Measurements from ENCODE around the gene MCCC2.

Gene MCCC2

GRCh38 chr5:71684309-71684708 is 97.2 kb downstream of the MCCC2 start:
- H3K4me3 ChIP-seq (ENCODE audit: control insufficient read depth, low read depth, low read length), result no peak overlapping the region
- TF ChIP-seq CTCF (conservative IDR thresholded peaks at IDR 0.05; ENCODE audit: control insufficient read depth, insufficient read depth, low read depth, low read length), result no peak
- DNase-seq (ENCODE audit: low read depth), result no peak

GRCh38 chr5:71693828-71694427 is 106.8 kb downstream of the MCCC2 start:
- no peak for DNase-seq (ENCODE audit: low read depth)
- H3K4me3 ChIP-seq (ENCODE audit: control insufficient read depth, low read depth, low read length), result no peak overlapping the region
- TF ChIP-seq CTCF (conservative IDR thresholded peaks at IDR 0.05; ENCODE audit: control insufficient read depth, insufficient read depth, low read depth, low read length), result no peak

GRCh38 chr5:71695071-71695470 is 107.9 kb downstream of the MCCC2 start:
- TF ChIP-seq CTCF (conservative IDR thresholded peaks at IDR 0.05; ENCODE audit: control insufficient read depth, insufficient read depth, low read depth, low read length), result no peak
- no peak overlapping the region for H3K4me3 ChIP-seq (ENCODE audit: control insufficient read depth, low read depth, low read length)
- no peak for DNase-seq (ENCODE audit: low read depth)

DNA sequence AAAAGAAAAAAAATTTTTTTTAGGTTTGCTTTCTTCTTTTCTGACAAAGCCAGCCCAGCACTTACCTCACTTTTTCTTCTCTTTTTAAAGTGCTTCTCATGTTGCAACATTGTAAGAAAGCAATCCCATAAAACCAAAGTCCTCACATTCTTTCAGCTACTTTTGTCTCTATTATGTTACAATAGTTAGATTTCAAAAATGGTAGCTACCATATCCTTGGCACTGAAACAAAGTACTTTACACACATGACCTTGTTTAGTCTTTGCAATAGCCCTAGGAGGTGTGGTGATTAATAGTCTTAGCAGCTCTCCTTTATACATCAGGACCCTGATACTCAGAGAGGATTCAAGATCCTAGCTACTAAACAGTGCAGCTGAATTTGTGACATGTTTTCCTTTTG is 108.5 kb downstream of the MCCC2 start:
- H3K4me3 ChIP-seq (ENCODE audit: control insufficient read depth, low read depth, low read length), result no peak overlapping the region
- no peak for TF ChIP-seq CTCF (conservative IDR thresholded peaks at IDR 0.05; ENCODE audit: control insufficient read depth, insufficient read depth, low read depth, low read length)
- no peak for DNase-seq (ENCODE audit: low read depth)

DNA sequence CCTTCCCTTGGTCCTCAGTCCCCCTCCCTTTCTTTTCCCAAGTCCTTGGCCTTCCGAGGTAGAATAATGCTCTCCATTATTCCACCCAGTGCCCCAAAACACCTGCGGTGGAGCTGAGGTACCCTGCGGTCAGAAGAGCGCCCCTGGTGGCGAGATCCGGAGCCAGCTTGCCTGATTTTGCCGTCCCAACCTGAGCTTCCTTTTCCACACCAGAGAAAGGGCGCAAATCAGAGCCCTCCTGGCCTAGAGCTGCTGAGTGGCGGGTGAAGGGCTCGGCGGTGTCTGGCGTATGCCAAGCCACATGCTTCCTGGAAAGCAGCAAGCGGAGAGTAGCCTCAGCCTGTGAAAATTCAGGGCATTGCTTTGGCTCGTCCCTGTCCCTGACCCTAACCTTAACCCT is 110.8 kb downstream of the MCCC2 start:
- peak; percentile 5 for DNase-seq (ENCODE audit: low read depth)
- no peak overlapping the region for H3K4me3 ChIP-seq (ENCODE audit: control insufficient read depth, low read depth, low read length)
- TF ChIP-seq CTCF (conservative IDR thresholded peaks at IDR 0.05; ENCODE audit: control insufficient read depth, insufficient read depth, low read depth, low read length), result peak; percentile 56

- no peak for TF ChIP-seq CTCF (conservative IDR thresholded peaks at IDR 0.05; ENCODE audit: control insufficient read depth, insufficient read depth, low read depth, low read length)
- DNase-seq (ENCODE audit: low read depth), result no peak
- no peak overlapping the region for H3K4me3 ChIP-seq (ENCODE audit: control insufficient read depth, low read depth, low read length)
Observed at GRCh38 chr5:71699233-71699632, 112.1 kb downstream of the MCCC2 start.

DNA sequence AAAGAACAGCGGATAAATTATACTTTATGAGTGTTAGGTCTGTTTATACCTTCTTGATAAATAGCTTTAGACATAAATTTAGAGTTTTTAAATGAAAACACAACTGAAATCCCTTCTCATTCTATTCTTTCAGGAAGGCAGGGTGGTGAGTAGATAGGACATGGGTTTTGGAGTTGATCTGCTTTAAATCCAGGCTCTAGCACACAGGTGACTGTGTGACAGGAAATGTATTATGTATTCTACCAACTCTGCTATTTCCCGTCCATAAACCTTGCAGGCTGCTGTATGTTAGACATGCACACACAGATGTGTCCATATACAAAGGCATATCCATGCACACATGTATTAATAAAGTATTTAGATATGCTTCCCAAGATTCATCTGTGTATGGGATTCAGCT is 112.6 kb downstream of the MCCC2 start:
- DNase-seq (ENCODE audit: low read depth), result no peak
- no peak for TF ChIP-seq CTCF (conservative IDR thresholded peaks at IDR 0.05; ENCODE audit: control insufficient read depth, insufficient read depth, low read depth, low read length)
- no peak overlapping the region for H3K4me3 ChIP-seq (ENCODE audit: control insufficient read depth, low read depth, low read length)
